GM06990 (cell line): ENCODE data around the gene CD19.
"Not testable (repeated sequence)": the region's sequence is repeated elsewhere in the genome, so short reads cannot be mapped to it uniquely, and the experiment has no call there.

Experiments
- DNase-seq: peaks from one replicate; pipeline ENCODE4 v3.0.0-alpha.2; 2011; ENCODE audit not compliant: insufficient read length; ENCODE audit errors: extremely low read depth
- H3K27me3 ChIP-seq: replicated peaks from 2 replicates; pipeline ENCODE4 v1.6.0; 2011; ENCODE audit warnings: low read length; ENCODE audit not compliant: control insufficient read depth, insufficient read depth
- H3K36me3 ChIP-seq: 2 replicates; pipeline ENCODE4 v1.5.1; 2011; ENCODE audit warnings: low read length; ENCODE audit not compliant: control insufficient read depth, insufficient read depth
- H3K4me3 ChIP-seq: replicated peaks from 2 replicates; pipeline ENCODE4 v1.5.1; 2011; ENCODE audit warnings: low read depth, mild to moderate bottlenecking, control low read depth, low read length
- CTCF ChIP-seq: IDR thresholded peaks from 2 replicates; pipeline ENCODE4 v1.5.1; 2011; ENCODE audit warnings: low read length, control low read depth, mild to moderate bottlenecking, inconsistent platforms; ENCODE audit not compliant: insufficient read depth, poor library complexity, severe bottlenecking

Gene CD19

GRCh38 chr16:28964072-28964471 is 32.3 kb downstream of the CD19 start:
- peaks cover 13% of the 10 kb centered on the region for H3K36me3 ChIP-seq
- no peaks in the 10 kb centered on the region for H3K27me3 ChIP-seq
- DNase-seq = no peak
- H3K4me3 ChIP-seq = no peak overlapping the region
- TF ChIP-seq CTCF = no peak

GRCh38 chr16:28964496-28964895 is 32.7 kb downstream of the CD19 start:
- DNase-seq = no peak
- H3K27me3 ChIP-seq = no peaks in the 10 kb centered on the region
- H3K4me3 ChIP-seq = no peak overlapping the region
- TF ChIP-seq CTCF = no peak
- peaks cover 12% of the 10 kb centered on the region for H3K36me3 ChIP-seq

GRCh38 chr16:28967156-28967555 is 35.4 kb downstream of the CD19 start:
- H3K27me3 ChIP-seq = no peaks in the 10 kb centered on the region
- peaks cover 7% of the 10 kb centered on the region for H3K36me3 ChIP-seq
- no peak overlapping the region for H3K4me3 ChIP-seq
- TF ChIP-seq CTCF = no peak
- DNase-seq = no peak

- DNase-seq, H3K36me3 ChIP-seq, H3K4me3 ChIP-seq, H3K27me3 ChIP-seq: not testable (repeated sequence)
Measured at GRCh38 chr16:28969696-28970095, 37.9 kb downstream of the CD19 start.

- Histone ChIP-seq H3K27me3 (no peaks in the 10 kb centered on the region), H3K4me3 (peak overlapping the region; percentile 73), H3K36me3 (peaks cover 4% of the 10 kb centered on the region)
- peak; percentile 59 for TF ChIP-seq CTCF
- DNase-seq = no peak
Measured at GRCh38 chr16:28974007-28974436, 42.3 kb downstream of the CD19 start.

- no peaks in the 10 kb centered on the region for H3K27me3 ChIP-seq
- peak; percentile 94 for DNase-seq
- no peak for TF ChIP-seq CTCF
- peak within 1 kb of the TSS; percentile 73 for H3K4me3 ChIP-seq
- peaks cover 7% of the 10 kb centered on the region for H3K36me3 ChIP-seq
Measured at GRCh38 chr16:28974437-28975157, 42.8 kb downstream of the CD19 start, which contains the start of gene SPNS1. TSS of gene SPNS1 (plus strand) at chr16:28974778. CDS start at chr16:28975152, 374 bp downstream.
